ENCODE data around the gene SNAPC1. TPM values are rescaled to one million over a fixed set of nuclear protein-coding genes. Genes with fewer than 3 reads are reported as not detected.
A peak's percentile ranks its signal among the peaks of the same experiment; 100 is the strongest.

SNAPC1 gene
- total RNA-seq, 1 donor from 2014 or later = 1.3 TPM

DNA sequence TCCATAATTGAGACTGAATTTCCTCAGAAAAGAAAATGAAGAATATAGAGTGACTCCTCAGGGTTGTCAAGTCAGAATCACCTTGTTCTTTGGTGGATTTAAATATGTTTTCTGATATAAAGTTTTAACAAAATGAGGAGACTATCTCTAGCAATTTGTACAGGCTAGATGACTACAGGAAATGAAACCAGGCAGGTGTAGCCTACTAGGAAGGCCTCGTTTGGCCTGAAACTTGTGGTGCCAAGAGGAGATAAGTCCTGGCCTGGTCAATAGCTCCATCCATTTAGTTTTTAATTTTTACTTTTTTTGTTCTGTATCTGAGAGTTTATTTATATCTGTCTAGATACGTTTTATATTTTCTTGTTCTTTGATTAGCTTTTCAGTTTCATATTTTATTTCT, 41.5 kb downstream of the SNAPC1 start:
- H3K4me3 Mint-ChIP-seq (ENCODE audit: unreplicated experiment) = no peak overlapping the region
- no peaks in the 10 kb centered on the region for H3K36me3 Mint-ChIP-seq (ENCODE audit: unreplicated experiment)
- no peaks in the 10 kb centered on the region for H3K9me3 Mint-ChIP-seq (ENCODE audit: unreplicated experiment)
- no peak overlapping the region for H3K27ac Mint-ChIP-seq (ENCODE audit: unreplicated experiment)
- TF ChIP-seq, protein P1, sequence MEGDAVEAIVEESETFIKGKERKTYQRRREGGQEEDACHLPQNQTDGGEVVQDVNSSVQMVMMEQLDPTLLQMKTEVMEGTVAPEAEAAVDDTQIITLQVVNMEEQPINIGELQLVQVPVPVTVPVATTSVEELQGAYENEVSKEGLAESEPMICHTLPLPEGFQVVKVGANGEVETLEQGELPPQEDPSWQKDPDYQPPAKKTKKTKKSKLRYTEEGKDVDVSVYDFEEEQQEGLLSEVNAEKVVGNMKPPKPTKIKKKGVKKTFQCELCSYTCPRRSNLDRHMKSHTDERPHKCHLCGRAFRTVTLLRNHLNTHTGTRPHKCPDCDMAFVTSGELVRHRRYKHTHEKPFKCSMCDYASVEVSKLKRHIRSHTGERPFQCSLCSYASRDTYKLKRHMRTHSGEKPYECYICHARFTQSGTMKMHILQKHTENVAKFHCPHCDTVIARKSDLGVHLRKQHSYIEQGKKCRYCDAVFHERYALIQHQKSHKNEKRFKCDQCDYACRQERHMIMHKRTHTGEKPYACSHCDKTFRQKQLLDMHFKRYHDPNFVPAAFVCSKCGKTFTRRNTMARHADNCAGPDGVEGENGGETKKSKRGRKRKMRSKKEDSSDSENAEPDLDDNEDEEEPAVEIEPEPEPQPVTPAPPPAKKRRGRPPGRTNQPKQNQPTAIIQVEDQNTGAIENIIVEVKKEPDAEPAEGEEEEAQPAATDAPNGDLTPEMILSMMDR (IDR thresholded peaks at IDR 0.05; ENCODE audit: partially characterized antibody, unreplicated experiment) = no peak
- no peak for DNase-seq
- peaks cover 2% of the 10 kb centered on the region for H3K27me3 Mint-ChIP-seq (ENCODE audit: unreplicated experiment)
- H3K4me1 Mint-ChIP-seq (ENCODE audit: low read depth, unreplicated experiment) = no peaks in the 10 kb centered on the region

GRCh38 chr14:61805451-61805850, 43.2 kb downstream of the SNAPC1 start:
- Mint-ChIP-seq H3K9me3 (ENCODE audit: unreplicated experiment) (no peaks in the 10 kb centered on the region), H3K36me3 (ENCODE audit: unreplicated experiment) (no peaks in the 10 kb centered on the region), H3K4me3 (ENCODE audit: unreplicated experiment) (no peak overlapping the region), H3K4me1 (ENCODE audit: low read depth, unreplicated experiment) (no peaks in the 10 kb centered on the region), H3K27me3 (ENCODE audit: unreplicated experiment) (peaks cover 5% of the 10 kb centered on the region), H3K27ac (ENCODE audit: unreplicated experiment) (no peak overlapping the region)
- TF ChIP-seq, protein P1 (IDR thresholded peaks at IDR 0.05; ENCODE audit: partially characterized antibody, unreplicated experiment) = no peak
- DNase-seq = no peak

DNA sequence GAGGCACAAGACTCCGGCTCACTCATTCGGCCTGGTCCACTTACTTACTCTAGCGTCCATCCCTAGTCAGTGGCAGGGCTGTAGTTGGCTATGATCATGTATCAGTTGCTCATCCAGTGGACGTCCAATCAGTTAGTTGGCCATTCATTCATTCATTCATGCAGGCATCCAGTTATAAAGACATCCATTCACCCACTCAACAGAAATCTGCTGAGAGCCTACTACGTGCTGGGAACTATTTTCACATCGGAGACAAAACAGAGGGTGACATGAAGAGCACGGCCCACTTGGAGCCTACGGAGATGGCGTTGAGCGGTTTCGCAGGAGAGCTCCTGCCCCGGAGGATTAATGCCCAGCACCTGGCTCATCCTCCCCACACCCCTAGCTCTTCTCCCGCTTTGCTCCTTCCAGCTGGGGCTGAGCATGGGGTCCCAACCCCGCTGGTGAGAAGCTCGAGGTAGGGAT, 49.7 kb downstream of the SNAPC1 start:
- Mint-ChIP-seq H3K27ac (ENCODE audit: unreplicated experiment) (no peak overlapping the region), H3K4me1 (ENCODE audit: low read depth, unreplicated experiment) (no peaks in the 10 kb centered on the region), H3K27me3 (ENCODE audit: unreplicated experiment) (peaks cover 14% of the 10 kb centered on the region), H3K9me3 (ENCODE audit: unreplicated experiment) (no peaks in the 10 kb centered on the region), H3K4me3 (ENCODE audit: unreplicated experiment) (peak overlapping the region; percentile 85), H3K36me3 (ENCODE audit: unreplicated experiment) (no peaks in the 10 kb centered on the region)
- DNase-seq = no peak
- TF ChIP-seq, protein P1 (IDR thresholded peaks at IDR 0.05; ENCODE audit: partially characterized antibody, unreplicated experiment) = no peak

DNA sequence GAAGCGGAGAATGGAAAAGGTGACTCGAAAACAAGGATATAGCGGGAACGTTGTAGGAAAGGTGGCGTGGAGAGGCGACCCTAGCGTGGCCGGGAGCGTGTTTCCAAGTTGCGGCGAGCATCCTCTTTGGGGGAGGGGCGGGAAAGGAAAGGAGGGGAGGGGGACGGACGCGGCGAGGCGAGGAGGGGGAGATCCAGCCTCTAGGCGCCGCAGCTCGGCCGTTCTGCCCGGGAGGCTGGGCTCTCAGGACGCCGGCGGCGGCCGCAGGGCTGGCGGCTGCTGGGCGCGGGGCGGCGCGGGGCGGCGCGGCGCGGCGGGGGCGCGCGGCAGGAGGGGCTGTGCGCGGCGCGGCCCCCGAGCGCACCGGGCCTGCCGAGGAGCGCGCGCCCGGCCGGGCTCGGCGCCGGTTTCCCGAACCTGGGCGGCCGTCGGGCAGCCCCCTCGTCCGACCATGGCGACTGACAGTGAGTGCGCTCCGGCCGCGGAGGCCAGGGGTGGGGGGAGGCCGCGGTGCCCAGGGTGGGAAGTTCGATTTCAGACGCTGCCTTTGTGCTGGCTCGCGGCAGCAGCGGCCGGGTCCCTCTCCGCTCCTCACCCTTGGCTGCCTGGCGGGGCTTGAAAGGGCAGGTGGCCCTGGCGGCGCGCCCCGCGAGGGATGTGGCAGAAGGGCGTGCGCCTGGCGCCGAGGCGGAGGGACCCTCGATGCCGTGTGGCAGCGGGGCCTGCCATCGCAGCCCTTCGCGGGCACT, 50.3 kb downstream of the SNAPC1 start, which contains the start of gene SYT16:
Gene SYT16 (plus strand): TSS at position 357 of the 749 bp plus-strand sequence.
- Mint-ChIP-seq H3K36me3 (ENCODE audit: unreplicated experiment) (no peaks in the 10 kb centered on the region), H3K9me3 (ENCODE audit: unreplicated experiment) (no peaks in the 10 kb centered on the region), H3K27me3 (ENCODE audit: unreplicated experiment) (peaks cover 14% of the 10 kb centered on the region), H3K4me1 (ENCODE audit: low read depth, unreplicated experiment) (no peaks in the 10 kb centered on the region), H3K27ac (ENCODE audit: unreplicated experiment) (no peak within 1 kb of the TSS), H3K4me3 (ENCODE audit: unreplicated experiment) (peak within 1 kb of the TSS; percentile 85)
- DNase-seq = peak; percentile 66
- TF ChIP-seq, protein P1 (IDR thresholded peaks at IDR 0.05; ENCODE audit: partially characterized antibody, unreplicated experiment) = no peak

DNA sequence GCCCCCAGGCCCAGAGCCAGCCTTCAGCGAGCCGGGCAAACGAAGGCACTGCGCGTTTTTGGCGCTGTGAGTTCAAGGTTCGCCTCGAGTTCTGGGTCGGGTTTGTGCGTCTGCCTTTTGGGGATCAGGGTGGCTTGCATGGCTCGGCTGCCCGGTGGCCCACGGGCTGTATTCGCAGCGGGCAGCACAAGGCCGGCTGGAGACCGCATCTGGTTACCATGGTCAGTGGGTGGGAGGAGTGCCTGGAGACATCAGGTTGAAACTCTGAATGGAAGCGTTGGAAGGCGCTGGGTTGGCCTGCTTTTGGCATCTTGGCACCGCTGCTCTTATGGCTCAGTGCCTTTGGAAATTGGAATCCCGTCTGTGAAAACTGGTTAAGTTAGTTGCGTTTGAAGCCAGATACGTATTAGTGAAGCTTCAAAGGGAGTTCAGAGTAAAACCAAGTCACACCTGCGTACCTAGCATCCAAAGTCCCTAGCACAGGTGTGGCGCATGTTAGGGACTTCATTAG, 50.9 kb downstream of the SNAPC1 start:
- Mint-ChIP-seq H3K4me1 (ENCODE audit: low read depth, unreplicated experiment) (no peaks in the 10 kb centered on the region), H3K27ac (ENCODE audit: unreplicated experiment) (no peak overlapping the region), H3K27me3 (ENCODE audit: unreplicated experiment) (peaks cover 14% of the 10 kb centered on the region), H3K4me3 (ENCODE audit: unreplicated experiment) (peak overlapping the region; percentile 85), H3K36me3 (ENCODE audit: unreplicated experiment) (no peaks in the 10 kb centered on the region), H3K9me3 (ENCODE audit: unreplicated experiment) (no peaks in the 10 kb centered on the region)
- TF ChIP-seq, protein P1 (IDR thresholded peaks at IDR 0.05; ENCODE audit: partially characterized antibody, unreplicated experiment) = no peak
- DNase-seq = peak; percentile 18

Measured in glutamatergic neuron (in vitro differentiated cells).